Body of pancreas (tissue), 4 donors: ENCODE measurements around the gene ATP10A. TPM values are rescaled to one million over a fixed set of nuclear protein-coding genes. Genes with fewer than 3 reads are reported as not detected.

Experiments used
- ATAC-seq: fragments of 150-250 bp; one replicate; pipeline ENCODE4 v1.9.1; 2016
- DNase-seq, 4 donors: peaks; one replicate each; pipeline ENCODE4 v3.0.0-alpha.2; 2019
- H3K27ac ChIP-seq, 4 donors: fragments of 200-600 bp; sonication (generic); 1 replicate in 3 of 4; 2 replicates in 1 of 4; pipeline versions ENCODE4 v1.5.1 to v1.6.1; 2016 to 2019; ENCODE audit warnings: mild to moderate bottlenecking in 1 of 4, mixed read lengths in 1 of 4, moderate library complexity in 1 of 4
- H3K27me3 ChIP-seq, 2 donors: fragments of 200-600 bp; sonication (generic); one replicate each; pipeline ENCODE4 v1.6.0; 2016; ENCODE audit warnings: mild to moderate bottlenecking in 1 of 2
- H3K36me3 ChIP-seq, 2 donors: fragments of 200-600 bp; sonication (generic); replicated peaks in 1 of 2; 2 replicates each; pipeline ENCODE4 v1.5.1; 2016; ENCODE audit warnings: low read depth in 2 of 2; ENCODE audit not compliant: insufficient read depth in 1 of 2
- H3K4me1 ChIP-seq: fragments of 200-600 bp; sonication (generic); one replicate; pipeline ENCODE4 v1.6.0; 2016
- H3K4me3 ChIP-seq, 2 donors: fragments of 200-600 bp; sonication (generic); 1 replicate in 1 of 2; 2 replicates in 1 of 2; pipeline ENCODE4 v1.5.1; 2016 to 2019
- H3K9me3 ChIP-seq, 3 donors: fragments of 200-600 bp; sonication (generic); 1 replicate in 2 of 3; 2 replicates in 1 of 3; pipeline ENCODE4 v1.5.1; 2016
- CTCF ChIP-seq, 7 experiments: fragments of 450-650 bp in 4 of 7; fragments of 200-600 bp in 3 of 7; sonication (generic) in 3 of 7; IDR thresholded peaks; one replicate each; pipeline ENCODE4 v1.5.1; 2016 to 2019; ENCODE audit warnings: antibody characterized with exemption in 7 of 7
- POLR2A ChIP-seq, 3 donors: fragments of 450-650 bp; IDR thresholded peaks; one replicate each; pipeline ENCODE4 v1.6.1; 2016; ENCODE audit warnings: antibody characterized with exemption in 3 of 3, mild to moderate bottlenecking in 2 of 3
- WGBS, 2 donors: methylation state at CpG; one replicate each; pipeline ENCODE4 v1.1.5; 2017; 5-methylcytosine and 5-hydroxymethylcytosine counted together
- intact Hi-C: fragments of 100-400 bp; cut with DNase I; formaldehyde crosslinking; loops from one replicate; pipeline ENCODE4 v1.15.1; 2023
- total RNA-seq, 2 donors: library from RNA; depleted of rRNA; stranded (reverse); fragments of >200 nt; gene quantifications; one replicate each; pipeline ENCODE4 v1.1.0, GENCODE V29; 2016

ATP10A gene
- total RNA-seq, 2 donors from 2014 or later: 1.3 to 2.0 TPM

GRCh38 chr15:25677719-25678499, 185.2 kb downstream of the ATP10A start:
- no peak overlapping the region for H3K4me3 ChIP-seq
- TF ChIP-seq CTCF (IDR thresholded peaks at IDR 0.05): no peak
- H3K27me3 ChIP-seq: no peaks in the 10 kb centered on the region
- no peaks in the 10 kb centered on the region for H3K36me3 ChIP-seq
- H3K27ac ChIP-seq: no peak overlapping the region
- ATAC-seq: no peak
- no peaks in the 10 kb centered on the region for H3K9me3 ChIP-seq
- intact Hi-C loops: no loop called here
- H3K4me1 ChIP-seq: no peaks in the 10 kb centered on the region
- 58% methylated on average over 9 of the region's 9 CpGs for WGBS, 2 donors
- DNase-seq: no peak

DNA sequence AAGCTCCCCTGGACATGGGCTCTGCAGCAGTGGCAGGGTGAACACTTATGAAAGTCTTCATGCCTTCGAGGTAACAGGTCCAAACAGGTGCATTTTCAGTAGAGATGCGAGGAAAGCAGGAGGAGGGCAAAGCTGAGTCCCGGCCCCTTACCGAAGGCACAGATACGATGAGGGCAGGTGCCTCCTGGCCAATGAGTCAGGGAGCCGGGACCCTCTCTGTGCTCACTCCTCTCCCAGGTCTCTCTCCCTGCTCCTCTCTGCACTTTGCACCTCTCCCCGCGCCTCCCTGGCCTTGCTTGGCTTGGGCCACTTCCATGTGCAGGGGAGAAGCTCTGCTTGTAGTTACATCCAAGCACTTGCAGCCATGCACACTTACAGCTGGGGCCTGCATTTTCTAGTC, 187.1 kb downstream of the ATP10A start:
- 69 to 74% methylated on average over 8 of the region's 8 CpGs for WGBS, 2 donors
- Histone ChIP-seq H3K27me3 (no peaks in the 10 kb centered on the region), H3K4me3 (no peak overlapping the region), H3K27ac (no peak overlapping the region), H3K4me1 (no peaks in the 10 kb centered on the region), H3K36me3 (no peaks in the 10 kb centered on the region), H3K9me3 (no peaks in the 10 kb centered on the region)
- intact Hi-C loops: no loop called here
- DNase-seq (no peak), ATAC-seq (no peak)
- no peak for TF ChIP-seq POLR2A (IDR thresholded peaks at IDR 0.05)
- TF ChIP-seq CTCF (IDR thresholded peaks at IDR 0.05): no peak

DNA sequence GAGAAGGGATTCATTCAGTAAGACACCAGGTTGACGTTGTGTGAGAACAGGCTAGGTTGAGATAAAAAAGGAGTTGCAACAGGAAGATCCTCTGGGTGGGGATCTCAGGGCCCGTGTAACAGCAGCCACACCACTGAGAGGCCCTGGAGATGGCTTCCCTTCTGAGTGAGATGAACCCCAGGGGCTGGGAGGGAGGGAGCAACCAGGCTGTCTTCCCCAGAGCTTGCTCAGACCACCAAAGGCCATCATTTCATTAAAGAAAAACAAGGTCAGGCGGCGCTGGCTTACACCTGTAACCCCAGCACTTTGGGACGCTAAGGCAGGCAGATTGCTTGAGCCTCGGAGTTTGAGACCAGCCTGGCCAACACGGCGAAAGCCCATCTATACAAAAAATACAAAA, 187.7 kb downstream of the ATP10A start:
- H3K4me3 ChIP-seq: no peak overlapping the region
- DNase-seq: no peak
- intact Hi-C loops: no loop called here
- whole genome bisulfite sequencing, 2 donors: 55 to 77% methylated on average over 8 of the region's 8 CpGs
- ATAC-seq: no peak
- no peaks in the 10 kb centered on the region for H3K9me3 ChIP-seq
- H3K36me3 ChIP-seq: no peaks in the 10 kb centered on the region
- no peak for TF ChIP-seq CTCF (IDR thresholded peaks at IDR 0.05)
- no peak for TF ChIP-seq POLR2A (IDR thresholded peaks at IDR 0.05)
- no peaks in the 10 kb centered on the region for H3K27me3 ChIP-seq
- no peak overlapping the region for H3K27ac ChIP-seq
- H3K4me1 ChIP-seq: no peaks in the 10 kb centered on the region

DNA sequence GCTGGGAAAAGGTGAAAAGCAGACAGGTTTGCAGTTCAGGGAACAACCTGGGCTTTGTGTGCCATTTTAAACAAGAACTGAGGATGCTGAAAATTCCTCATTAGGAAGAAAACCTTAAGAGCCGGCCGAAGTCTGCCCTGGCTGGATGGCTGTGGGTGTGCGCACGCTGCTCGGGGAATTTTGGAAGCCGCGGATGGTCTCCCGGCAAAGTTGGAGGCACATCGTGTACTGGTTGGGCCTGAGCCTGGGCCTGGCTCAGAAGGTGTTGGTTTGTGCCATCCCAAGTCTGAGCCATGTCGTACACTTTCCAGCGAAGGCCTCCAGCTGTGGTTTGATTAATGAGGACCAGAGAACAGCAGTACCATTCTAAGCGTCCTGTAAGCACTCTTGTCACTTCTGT, 188.2 kb downstream of the ATP10A start:
- DNase-seq: no peak
- WGBS, 2 donors: 67 to 69% methylated on average over 12 of the region's 12 CpGs
- no peak overlapping the region for H3K27ac ChIP-seq
- no peaks in the 10 kb centered on the region for H3K36me3 ChIP-seq
- TF ChIP-seq CTCF (IDR thresholded peaks at IDR 0.05) (no peak), POLR2A (IDR thresholded peaks at IDR 0.05) (no peak)
- no peaks in the 10 kb centered on the region for H3K9me3 ChIP-seq
- H3K4me3 ChIP-seq: no peak overlapping the region
- no peak for ATAC-seq
- intact Hi-C loops: no loop called here
- no peaks in the 10 kb centered on the region for H3K4me1 ChIP-seq
- no peaks in the 10 kb centered on the region for H3K27me3 ChIP-seq

DNA sequence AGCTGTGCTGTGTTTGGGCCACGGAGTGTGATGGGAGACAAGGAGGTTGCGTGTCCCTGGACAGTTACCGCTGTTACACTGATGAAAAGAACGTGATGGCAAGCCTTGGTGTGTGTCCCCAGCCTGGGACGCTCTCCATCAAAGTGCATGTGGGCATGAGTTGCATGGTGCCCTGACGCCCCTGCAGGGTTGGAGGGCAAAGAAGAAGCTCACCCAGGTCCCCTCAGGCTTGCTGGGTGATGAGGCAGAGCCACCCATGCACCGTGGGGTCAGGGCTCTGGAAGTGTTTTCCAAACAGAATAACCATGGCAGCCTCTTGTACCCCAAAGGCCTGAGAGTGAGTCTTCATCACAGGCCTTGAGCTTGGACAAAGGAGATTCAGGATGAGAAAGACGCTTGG, 189.2 kb downstream of the ATP10A start:
- Histone ChIP-seq H3K9me3 (no peaks in the 10 kb centered on the region), H3K27ac (no peak overlapping the region), H3K27me3 (no peaks in the 10 kb centered on the region), H3K4me3 (no peak overlapping the region), H3K4me1 (no peaks in the 10 kb centered on the region), H3K36me3 (no peaks in the 10 kb centered on the region)
- DNase-seq (no peak), ATAC-seq (no peak)
- TF ChIP-seq POLR2A (IDR thresholded peaks at IDR 0.05): no peak
- no peak for TF ChIP-seq CTCF (IDR thresholded peaks at IDR 0.05)
- WGBS, 2 donors: 75% methylated on average over 8 of the region's 8 CpGs
- intact Hi-C loops: no loop called here
